IPS-15b (cell line): ENCODE results near the gene ARHGAP26.

Experiments used
- H3K27me3 ChIP-seq: one replicate; pipeline ENCODE4 v1.6.1; 2013; ENCODE audit warnings: low read length; ENCODE audit not compliant: control insufficient read depth, insufficient read depth
- H3K36me3 ChIP-seq: one replicate; pipeline ENCODE4 v1.6.1; 2013; ENCODE audit warnings: low read length; ENCODE audit not compliant: control insufficient read depth, insufficient read depth
- H3K4me1 ChIP-seq: one replicate; pipeline ENCODE4 v1.6.1; 2013; ENCODE audit warnings: mild to moderate bottlenecking, low read length; ENCODE audit not compliant: control insufficient read depth, insufficient read depth
- H3K4me3 ChIP-seq: one replicate; pipeline ENCODE4 v1.5.1; 2013; ENCODE audit warnings: low read depth, low read length
- H3K9ac ChIP-seq: one replicate; pipeline ENCODE4 v1.6.1; 2013; ENCODE audit warnings: low read depth, mild to moderate bottlenecking, low read length
- H3K9me3 ChIP-seq: one replicate; pipeline ENCODE4 v1.6.1; 2013; ENCODE audit warnings: mild to moderate bottlenecking, low read length; ENCODE audit not compliant: control insufficient read depth, insufficient read depth

The ARHGAP26 gene

DNA sequence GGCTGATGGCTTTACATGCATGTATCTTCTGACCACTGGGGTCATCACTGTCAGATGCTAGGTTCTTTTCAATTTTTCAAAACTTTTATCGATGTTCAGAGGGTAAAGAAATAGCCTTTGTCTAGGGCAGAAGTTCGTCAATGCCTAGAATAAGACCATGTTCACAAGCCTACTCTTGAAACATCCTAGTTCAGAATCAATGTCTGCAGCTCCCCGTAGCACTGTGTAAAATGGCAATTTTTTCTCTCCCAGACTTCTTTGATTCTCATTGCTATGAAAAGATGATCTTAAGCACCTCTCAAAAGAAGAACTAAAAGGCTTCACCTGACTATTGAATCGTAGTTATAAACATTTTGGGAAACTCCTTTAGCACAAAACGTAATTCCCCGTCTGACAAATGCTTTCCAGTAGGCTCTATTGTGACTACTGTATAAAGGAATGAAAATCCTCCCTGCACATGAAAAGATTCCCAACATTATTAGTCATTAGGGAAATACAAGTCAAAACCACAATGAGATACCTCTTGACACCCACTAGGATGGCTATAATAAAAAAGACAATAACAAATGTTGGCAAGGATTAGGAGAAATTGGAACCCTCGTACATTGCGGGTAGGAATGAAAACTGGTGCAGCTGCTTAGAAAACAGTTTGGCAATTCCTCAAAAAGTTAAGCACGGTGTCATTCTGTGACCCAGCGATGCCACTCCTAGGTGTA lies 263.5 kb downstream of the ARHGAP26 start:
- Histone ChIP-seq H3K9me3 (no peaks in the 10 kb centered on the region), H3K36me3 (no peaks in the 10 kb centered on the region), H3K27me3 (no peaks in the 10 kb centered on the region), H3K4me1 (peaks cover 10% of the 10 kb centered on the region), H3K4me3 (no peak overlapping the region), H3K9ac (no peak overlapping the region)

DNA sequence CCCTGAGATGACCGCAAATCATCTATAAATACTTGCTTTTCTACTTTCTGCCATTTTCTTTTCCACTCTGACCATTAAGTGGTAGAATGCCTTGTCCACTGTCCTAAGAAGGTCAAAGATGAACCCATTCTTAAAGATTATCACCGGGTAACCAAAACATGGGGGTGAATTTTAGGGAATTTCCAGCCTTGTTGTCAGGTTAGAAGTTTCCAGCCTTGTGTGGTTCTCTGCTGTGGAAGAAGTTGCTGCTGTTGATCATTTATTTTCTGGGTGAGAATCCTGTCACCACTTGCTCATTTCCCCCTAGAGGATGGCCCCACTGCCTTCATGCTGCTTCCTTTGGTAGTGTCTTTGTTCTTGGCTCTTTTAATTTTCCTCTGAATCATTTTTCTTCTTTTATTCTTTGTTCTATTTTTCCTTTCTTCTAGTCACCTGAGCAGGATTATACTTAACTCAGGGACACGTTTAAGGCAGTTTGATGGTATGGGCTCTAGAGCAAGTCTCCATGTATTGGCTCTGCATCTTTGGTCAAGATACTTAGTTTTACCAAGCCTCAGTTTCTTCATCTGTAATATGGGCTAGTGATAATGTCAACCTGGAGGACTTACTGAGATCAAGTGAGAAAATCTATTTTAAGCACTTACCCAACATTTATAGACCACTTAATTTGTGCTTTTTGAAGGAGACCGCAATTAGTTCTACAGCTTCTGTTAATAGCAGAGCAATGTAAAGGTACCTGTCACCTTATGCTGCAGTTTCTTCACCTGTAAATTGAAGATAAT lies 266.2 kb downstream of the ARHGAP26 start:
- Histone ChIP-seq H3K9me3 (no peaks in the 10 kb centered on the region), H3K36me3 (no peaks in the 10 kb centered on the region)

DNA sequence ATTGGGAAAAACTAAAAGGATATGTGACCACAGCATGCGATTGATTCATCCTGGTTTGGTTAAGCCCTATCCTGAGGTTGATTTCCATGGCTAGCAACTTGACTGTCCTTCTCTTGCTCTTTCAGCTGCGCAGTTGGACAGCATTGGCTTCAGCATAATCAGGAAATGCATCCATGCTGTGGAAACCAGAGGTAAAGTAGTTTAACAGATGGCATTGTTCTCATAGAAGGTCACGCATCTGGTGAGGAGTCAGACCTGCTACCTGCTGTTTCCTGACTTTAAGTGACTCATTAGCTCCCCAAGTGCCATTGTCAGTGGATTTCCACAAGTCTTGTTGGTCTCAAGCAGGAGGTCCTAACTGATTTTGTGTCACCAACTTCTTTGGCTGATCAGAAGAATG lies 266.9 kb downstream of the ARHGAP26 start:
- peaks cover 12% of the 10 kb centered on the region for H3K4me1 ChIP-seq
- no peaks in the 10 kb centered on the region for H3K36me3 ChIP-seq
- no peaks in the 10 kb centered on the region for H3K9me3 ChIP-seq
- no peak overlapping the region for H3K9ac ChIP-seq
- H3K27me3 ChIP-seq, result no peaks in the 10 kb centered on the region
- no peak overlapping the region for H3K4me3 ChIP-seq

More for the DNA sequence above, 266.2 kb downstream of the ARHGAP26 start:
- no peak overlapping the region for H3K4me3 ChIP-seq
- H3K9ac ChIP-seq, result no peak overlapping the region
- peaks cover 10% of the 10 kb centered on the region for H3K4me1 ChIP-seq
- H3K27me3 ChIP-seq, result no peaks in the 10 kb centered on the region

DNA sequence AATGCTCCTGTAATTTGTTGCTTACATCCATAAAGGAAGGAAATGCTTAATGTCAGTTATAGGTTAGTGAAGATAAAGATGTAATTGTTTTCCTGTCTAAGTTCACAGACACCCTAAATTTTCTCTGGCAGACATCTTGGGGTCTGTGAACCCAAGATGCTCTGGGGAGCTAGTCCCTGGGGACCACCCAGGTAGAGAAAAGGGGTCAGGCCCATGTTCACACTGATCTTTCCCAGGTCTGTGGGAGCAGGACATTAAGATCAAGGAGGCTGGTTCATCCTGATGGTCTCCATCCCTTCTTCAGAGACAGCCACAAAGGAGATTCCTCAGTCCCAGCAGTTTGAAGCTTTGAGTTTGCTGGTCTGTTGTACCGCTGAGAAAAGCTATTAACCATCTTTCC lies 267.5 kb downstream of the ARHGAP26 start:
- no peak overlapping the region for H3K9ac ChIP-seq
- no peak overlapping the region for H3K4me3 ChIP-seq
- no peaks in the 10 kb centered on the region for H3K9me3 ChIP-seq
- H3K27me3 ChIP-seq, result no peaks in the 10 kb centered on the region
- H3K4me1 ChIP-seq, result peaks cover 12% of the 10 kb centered on the region
- H3K36me3 ChIP-seq, result no peaks in the 10 kb centered on the region

DNA sequence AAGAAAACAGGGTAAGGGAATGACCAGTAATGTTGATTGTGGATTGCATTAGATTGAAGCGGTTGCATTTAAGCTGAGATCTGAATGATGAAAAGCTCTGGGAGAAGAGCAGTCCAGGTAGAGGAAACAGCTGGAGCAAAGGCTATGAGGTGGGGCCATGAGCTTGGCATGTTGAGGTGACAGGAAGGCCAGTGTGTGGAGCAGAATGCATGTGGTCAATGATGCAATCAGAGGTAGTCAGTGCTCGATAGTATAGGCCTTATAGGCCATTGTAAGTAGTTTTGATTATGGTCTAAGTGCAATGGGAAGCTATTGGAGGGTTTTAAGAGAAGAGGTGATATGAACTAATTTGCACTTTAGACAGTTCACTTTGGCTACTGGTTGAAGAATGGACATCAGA lies 270.4 kb downstream of the ARHGAP26 start:
- no peak overlapping the region for H3K9ac ChIP-seq
- H3K4me1 ChIP-seq, result peaks cover 12% of the 10 kb centered on the region
- no peaks in the 10 kb centered on the region for H3K36me3 ChIP-seq
- no peak overlapping the region for H3K4me3 ChIP-seq
- no peaks in the 10 kb centered on the region for H3K9me3 ChIP-seq
- H3K27me3 ChIP-seq, result no peaks in the 10 kb centered on the region

DNA sequence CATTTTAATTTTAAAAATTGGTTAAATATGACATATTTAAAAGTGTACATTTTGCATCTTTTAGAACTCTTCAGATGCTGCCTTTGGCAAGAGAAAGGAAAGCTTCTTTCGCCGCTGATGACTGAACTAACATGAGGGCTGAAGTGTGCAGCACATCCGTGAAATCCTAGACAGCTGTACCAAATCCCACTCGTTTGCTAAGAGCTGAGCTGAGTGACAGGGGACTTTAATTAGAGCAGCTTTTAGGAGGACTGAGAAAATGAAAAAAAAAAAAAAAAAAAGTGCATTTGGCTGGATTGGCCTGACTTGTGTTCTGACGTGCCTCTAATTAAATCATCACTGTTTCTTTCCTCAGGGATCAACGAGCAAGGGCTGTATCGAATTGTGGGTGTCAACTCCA lies 271.3 kb downstream of the ARHGAP26 start:
- Histone ChIP-seq H3K4me1 (peaks cover 10% of the 10 kb centered on the region), H3K4me3 (no peak overlapping the region), H3K9ac (no peak overlapping the region), H3K36me3 (no peaks in the 10 kb centered on the region), H3K27me3 (no peaks in the 10 kb centered on the region), H3K9me3 (no peaks in the 10 kb centered on the region)

DNA sequence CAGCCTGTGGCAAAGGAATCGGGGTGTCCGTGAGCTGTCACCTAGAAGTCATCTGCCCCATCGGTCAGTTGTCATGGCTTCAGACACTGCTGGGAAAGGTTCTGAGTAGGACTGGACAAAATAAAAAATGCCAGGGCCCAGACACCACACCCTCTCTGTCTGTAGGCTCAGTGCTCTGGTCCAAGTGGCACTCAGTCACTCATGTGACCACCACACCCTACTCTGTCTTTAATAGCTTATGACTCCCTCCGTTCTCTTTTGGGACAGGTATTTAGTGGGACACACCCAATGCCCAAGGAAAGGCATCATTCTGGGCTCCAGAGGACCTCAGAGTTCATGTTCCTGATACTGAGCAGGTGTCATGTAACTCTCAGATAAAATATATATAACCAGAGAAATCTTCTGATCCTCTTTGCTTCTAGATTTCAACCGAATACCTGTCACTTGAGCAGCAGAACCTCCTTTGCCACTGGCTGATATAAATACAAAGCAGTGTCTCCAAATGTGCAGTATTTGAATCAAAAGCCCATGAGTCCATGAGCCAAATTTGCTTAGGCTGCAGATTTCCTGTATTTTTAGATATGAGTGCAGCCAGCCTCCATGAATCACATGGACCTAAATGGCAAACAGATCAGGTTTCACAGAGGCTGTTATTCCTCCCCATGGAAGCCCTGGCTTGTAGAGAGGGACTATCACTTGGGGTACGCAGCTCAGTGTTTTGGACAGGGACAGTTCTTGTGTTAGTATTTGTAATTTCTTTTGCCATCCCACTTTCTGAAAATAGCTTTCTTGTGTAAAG lies 272.0 kb downstream of the ARHGAP26 start:
- Histone ChIP-seq H3K4me3 (no peak overlapping the region), H3K9ac (no peak overlapping the region), H3K9me3 (no peaks in the 10 kb centered on the region), H3K36me3 (no peaks in the 10 kb centered on the region), H3K27me3 (no peaks in the 10 kb centered on the region), H3K4me1 (peaks cover 2% of the 10 kb centered on the region)

DNA sequence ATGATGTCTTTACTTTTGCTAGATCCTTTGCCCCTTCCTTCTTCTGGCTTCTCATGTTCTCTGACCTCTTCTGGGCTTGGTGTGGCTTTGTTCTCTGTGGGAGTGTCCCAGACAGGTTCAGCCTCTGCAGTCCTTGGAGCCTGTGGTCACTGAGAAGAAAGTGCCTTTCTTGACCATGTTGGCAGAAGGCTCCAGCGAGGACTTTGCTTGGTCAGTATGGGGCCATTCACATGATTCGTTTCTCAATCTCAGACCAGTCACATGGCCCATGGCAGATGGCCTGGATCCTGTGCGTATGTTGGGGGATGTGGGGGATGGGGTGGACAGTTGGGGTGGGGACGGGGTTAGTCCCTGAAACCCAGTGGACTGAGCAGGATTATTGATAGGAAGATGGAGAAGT lies 274.1 kb downstream of the ARHGAP26 start:
- peaks cover 2% of the 10 kb centered on the region for H3K4me1 ChIP-seq
- no peaks in the 10 kb centered on the region for H3K9me3 ChIP-seq
- no peaks in the 10 kb centered on the region for H3K27me3 ChIP-seq
- H3K4me3 ChIP-seq, result no peak overlapping the region
- H3K9ac ChIP-seq, result no peak overlapping the region
- H3K36me3 ChIP-seq, result no peaks in the 10 kb centered on the region

DNA sequence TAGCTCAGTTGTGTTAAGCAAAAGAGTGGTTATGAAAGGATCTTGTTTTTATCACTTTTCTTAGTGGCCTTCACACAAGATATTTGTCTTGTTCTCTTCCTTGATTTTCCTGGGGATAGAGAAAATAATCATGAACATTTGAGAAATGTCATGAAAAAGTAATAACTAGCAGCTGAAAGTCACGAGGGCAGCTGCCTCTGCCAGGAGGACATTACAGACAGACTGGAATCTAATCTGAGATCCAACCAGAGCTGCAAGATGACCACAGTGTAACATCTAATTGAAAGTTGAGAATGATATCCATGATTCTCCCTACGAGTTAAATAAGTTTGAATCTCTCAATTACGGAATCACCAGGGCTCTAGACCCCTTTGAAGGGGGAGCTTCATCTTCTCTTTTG lies 274.9 kb downstream of the ARHGAP26 start:
- Histone ChIP-seq H3K9me3 (no peaks in the 10 kb centered on the region), H3K4me1 (peaks cover 2% of the 10 kb centered on the region), H3K27me3 (no peaks in the 10 kb centered on the region), H3K9ac (no peak overlapping the region), H3K36me3 (no peaks in the 10 kb centered on the region), H3K4me3 (no peak overlapping the region)

DNA sequence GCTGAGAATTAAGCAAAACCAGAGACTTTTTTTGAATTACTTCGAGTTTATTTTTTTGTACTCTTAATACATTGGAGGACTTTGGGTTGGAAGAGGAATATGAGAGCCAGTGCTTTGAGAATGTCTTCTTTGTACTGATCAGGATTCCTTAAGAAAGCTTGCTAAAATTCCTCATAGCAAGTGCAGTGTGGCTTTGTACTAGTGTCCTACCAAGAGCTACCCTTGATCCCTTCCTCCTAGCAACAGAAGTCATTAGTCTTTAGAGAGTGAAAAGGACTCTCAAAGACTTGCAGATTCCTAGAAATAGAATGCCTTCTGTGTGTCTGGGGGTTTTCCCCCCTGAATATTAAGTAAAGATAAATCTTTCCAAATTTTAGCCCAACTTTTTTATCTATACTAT lies 276.1 kb downstream of the ARHGAP26 start:
- H3K4me3 ChIP-seq, result no peak overlapping the region
- H3K4me1 ChIP-seq, result peaks cover 4% of the 10 kb centered on the region
- H3K9me3 ChIP-seq, result no peaks in the 10 kb centered on the region
- H3K27me3 ChIP-seq, result no peaks in the 10 kb centered on the region
- H3K36me3 ChIP-seq, result no peaks in the 10 kb centered on the region
- no peak overlapping the region for H3K9ac ChIP-seq

DNA sequence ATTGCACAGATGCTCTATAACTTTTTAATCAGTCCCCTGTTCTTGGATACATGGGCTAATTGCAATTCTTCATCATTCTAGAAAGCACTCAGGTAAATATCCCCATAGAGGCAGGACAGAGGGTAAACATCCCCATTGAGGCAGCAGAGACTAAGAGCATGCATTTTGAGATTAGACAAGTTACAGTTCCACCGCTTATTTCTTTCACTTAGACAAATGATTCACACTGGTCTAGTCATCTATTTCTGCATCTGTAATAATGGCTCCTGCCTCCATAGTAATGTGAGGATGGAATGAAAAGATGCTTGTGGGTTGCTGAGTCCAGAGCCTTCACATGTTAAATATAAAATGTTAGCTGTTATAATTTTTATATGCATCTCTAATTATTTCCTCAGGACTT lies 276.9 kb downstream of the ARHGAP26 start:
- H3K4me3 ChIP-seq, result no peak overlapping the region
- no peaks in the 10 kb centered on the region for H3K9me3 ChIP-seq
- peaks cover 7% of the 10 kb centered on the region for H3K4me1 ChIP-seq
- H3K27me3 ChIP-seq, result no peaks in the 10 kb centered on the region
- H3K9ac ChIP-seq, result no peak overlapping the region
- H3K36me3 ChIP-seq, result no peaks in the 10 kb centered on the region
